HEK293 (cell line): ENCODE measurements around the gene CD300LG.

Experiments
- CTCF ChIA-PET: fragments of 350-600 bp; formaldehyde crosslinking; extraction: SDS; loops from one replicate; lab custom pipeline; 2021; ENCODE audit warnings: antibody characterized with exemption; lab: Yijun Ruan, JAX
- POLR2A ChIA-PET: fragments of 300-600 bp; formaldehyde crosslinking; extraction: SDS; loops from one replicate; lab custom pipeline; 2020; ENCODE audit warnings: antibody characterized with exemption, inconsistent platforms; lab: Yijun Ruan, JAX
- H3K27ac ChIP-seq: fragments of 200-500 bp; sonication (Bioruptor generic); 2 replicates; pipeline ENCODE4 v1.5.1; 2014; ENCODE audit warnings: low read depth, low read length, control low read depth, inconsistent platforms; ENCODE audit errors: extremely low read depth
- H3K36me3 ChIP-seq, 2 experiments: fragments of 200-500 bp in 1 of 2; sonication (Bioruptor generic) in 1 of 2; 1 replicate in 1 of 2; 2 replicates in 1 of 2; pipeline ENCODE4 v1.5.1; 2014 to 2017; ENCODE audit warnings: inconsistent platforms in 2 of 2, low read length in 2 of 2; ENCODE audit not compliant: control insufficient read depth in 2 of 2, insufficient read depth in 1 of 2
- H3K4me1 ChIP-seq: fragments of 200-500 bp; sonication (Bioruptor generic); 2 replicates; pipeline ENCODE4 v1.5.1; 2014; ENCODE audit warnings: mild to moderate bottlenecking, low read length, inconsistent platforms; ENCODE audit not compliant: control insufficient read depth, insufficient read depth
- H3K4me3 ChIP-seq: 2 replicates; pipeline ENCODE4 v1.5.1; 2011; ENCODE audit warnings: low read depth, mild to moderate bottlenecking, control low read depth, low read length, moderate library complexity
- H3K9me3 ChIP-seq: fragments of 200-500 bp; sonication (Bioruptor generic); 2 replicates; pipeline ENCODE4 v1.5.1; 2014; ENCODE audit warnings: low read depth, low read length, inconsistent platforms; ENCODE audit not compliant: control insufficient read depth, insufficient read depth
- ATF2 ChIP-seq: fragments of 450-650 bp; formaldehyde crosslinking; IDR thresholded peaks from 2 replicates; pipeline ENCODE4 v1.5.1; 2016; ENCODE audit warnings: missing biosample characterization, missing genetic modification characterization, low read depth
- EGR2 ChIP-seq: fragments of 450-650 bp; formaldehyde crosslinking; IDR thresholded peaks from 2 replicates; pipeline ENCODE4 v1.5.1; 2016; ENCODE audit warnings: low read depth, missing biosample characterization, missing genetic modification characterization
- FEZF1 ChIP-seq: fragments of 450-650 bp; formaldehyde crosslinking; IDR thresholded peaks from 2 replicates; pipeline ENCODE4 v1.5.1; 2016; ENCODE audit warnings: missing biosample characterization, missing genetic modification characterization
- HOXC10 ChIP-seq: sonication (generic); formaldehyde crosslinking; IDR thresholded peaks from 2 replicates; pipeline ENCODE4 v1.8.1; 2023; ENCODE audit warnings: mild to moderate bottlenecking, missing genetic modification reagents
- MZF1 ChIP-seq: fragments of 450-650 bp; formaldehyde crosslinking; IDR thresholded peaks from 2 replicates; pipeline ENCODE4 v1.5.1; 2017; ENCODE audit warnings: missing biosample characterization, missing genetic modification characterization, borderline replicate concordance
- OVOL3 ChIP-seq: fragments of 450-650 bp; formaldehyde crosslinking; IDR thresholded peaks from 2 replicates; pipeline ENCODE4 v1.5.1; 2016; ENCODE audit warnings: missing biosample characterization, missing genetic modification characterization
- ZBTB10 ChIP-seq: fragments of 450-650 bp; formaldehyde crosslinking; IDR thresholded peaks from 2 replicates; pipeline ENCODE4 v1.5.1; 2016; ENCODE audit warnings: missing biosample characterization, missing genetic modification characterization
- ZBTB20 ChIP-seq: fragments of 450-650 bp; formaldehyde crosslinking; IDR thresholded peaks from 2 replicates; pipeline ENCODE4 v1.5.1; 2016; ENCODE audit warnings: missing biosample characterization, missing genetic modification characterization
- ZEB2 ChIP-seq: fragments of 450-650 bp; formaldehyde crosslinking; IDR thresholded peaks from 2 replicates; pipeline ENCODE4 v1.5.1; 2016; ENCODE audit warnings: missing biosample characterization, missing genetic modification characterization
- ZFP41 ChIP-seq: fragments of 450-650 bp; formaldehyde crosslinking; IDR thresholded peaks from 2 replicates; pipeline ENCODE4 v1.5.1; 2016; ENCODE audit warnings: missing biosample characterization, missing genetic modification characterization, borderline replicate concordance
- ZIC2 ChIP-seq: fragments of 450-650 bp; formaldehyde crosslinking; IDR thresholded peaks from 2 replicates; pipeline ENCODE4 v1.5.1; 2016; ENCODE audit warnings: missing biosample characterization, missing genetic modification characterization
- ZNF112 ChIP-seq: fragments of 450-650 bp; formaldehyde crosslinking; IDR thresholded peaks from 2 replicates; pipeline ENCODE4 v1.5.0; 2017; ENCODE audit warnings: missing biosample characterization, missing genetic modification characterization
- ZNF16 ChIP-seq: fragments of 450-650 bp; formaldehyde crosslinking; IDR thresholded peaks from 2 replicates; pipeline ENCODE4 v1.5.1; 2016; ENCODE audit warnings: low read depth, missing biosample characterization, missing genetic modification characterization
- ZNF221 ChIP-seq: fragments of 450-650 bp; formaldehyde crosslinking; IDR thresholded peaks from 2 replicates; pipeline ENCODE4 v1.5.1; 2017; ENCODE audit warnings: missing biosample characterization, missing genetic modification characterization, borderline replicate concordance
- ZNF248 ChIP-seq: fragments of 450-650 bp; formaldehyde crosslinking; IDR thresholded peaks from 2 replicates; pipeline ENCODE4 v1.5.1; 2017; ENCODE audit warnings: missing biosample characterization, missing genetic modification characterization
- ZNF335 ChIP-seq: fragments of 450-650 bp; formaldehyde crosslinking; conservative IDR thresholded peaks from 2 replicates; pipeline ENCODE4 v1.5.1; 2016; ENCODE audit warnings: missing biosample characterization, missing genetic modification characterization
- ZNF341 ChIP-seq: fragments of 450-650 bp; formaldehyde crosslinking; IDR thresholded peaks from 2 replicates; pipeline ENCODE4; 2016; ENCODE audit warnings: low read depth, missing biosample characterization, missing genetic modification characterization
- ZNF354C ChIP-seq: fragments of 450-650 bp; formaldehyde crosslinking; IDR thresholded peaks from 2 replicates; pipeline ENCODE4 v1.5.1; 2016; ENCODE audit warnings: missing biosample characterization, missing genetic modification characterization, low read depth, borderline replicate concordance
- ZNF561 ChIP-seq: fragments of 450-650 bp; IDR thresholded peaks from 2 replicates; pipeline ENCODE4 v1.5.1; 2018; ENCODE audit warnings: missing biosample characterization, missing genetic modification characterization, borderline replicate concordance
- ZNF621 ChIP-seq: fragments of 450-650 bp; formaldehyde crosslinking; IDR thresholded peaks from 2 replicates; pipeline ENCODE4 v1.5.1; 2017; ENCODE audit warnings: missing biosample characterization, missing genetic modification characterization
- ZNF654 ChIP-seq: fragments of 450-650 bp; formaldehyde crosslinking; IDR thresholded peaks from 2 replicates; pipeline ENCODE4 v1.5.1; 2016; ENCODE audit warnings: low read depth, missing biosample characterization, missing genetic modification characterization
- ZNF701 ChIP-seq: fragments of 450-650 bp; formaldehyde crosslinking; IDR thresholded peaks from 2 replicates; pipeline ENCODE4 v1.5.1; 2016; ENCODE audit warnings: missing biosample characterization, missing genetic modification characterization
- ZNF830 ChIP-seq: fragments of 450-650 bp; IDR thresholded peaks from 2 replicates; pipeline ENCODE4 v1.5.0; 2018; ENCODE audit warnings: missing biosample characterization, missing genetic modification characterization, low read depth, mild to moderate bottlenecking, moderate library complexity
- TF ChIP-seq, protein P1 (sequence below): fragments of 450-650 bp; formaldehyde crosslinking; IDR thresholded peaks from 2 replicates; pipeline ENCODE4 v1.5.1; 2016; ENCODE audit warnings: missing biosample characterization, missing genetic modification characterization
- TF ChIP-seq, protein P2 (sequence below): fragments of 450-650 bp; formaldehyde crosslinking; IDR thresholded peaks from 2 replicates; pipeline ENCODE4 v1.5.1; 2017; ENCODE audit warnings: missing biosample characterization, missing genetic modification characterization

The CD300LG gene

GRCh38 chr17:43809121-43809520 is 37.9 kb upstream of the CD300LG start:
- H3K27ac ChIP-seq, result no peak overlapping the region
- ChIA-PET POLR2A (interaction anchor here (0.6 to 1.1 kb wide), 2 partner anchors 8 to 228 kb away, joined by 3 to 8 read pairs; no protein-coding TSS in a partner anchor), CTCF (interaction anchor here (1.1 to 1.6 kb wide), 2 partner anchors 9 to 43 kb away, joined by 3 read pairs; no protein-coding TSS in a partner anchor)
- no peaks in the 10 kb centered on the region for H3K9me3 ChIP-seq
- H3K4me1 ChIP-seq, result no peaks in the 10 kb centered on the region
- no peak overlapping the region for H3K4me3 ChIP-seq
- no peak for TF ChIP-seq ZBTB10
- TF ChIP-seq ZNF335 (tag by site-specific recombination), result no peak
- no peak for TF ChIP-seq HOXC10 (CRISPR knock-in tag)
- no peak for TF ChIP-seq MZF1 (tag by site-specific recombination)
- no peak for TF ChIP-seq ZBTB20 (tag by site-specific recombination)
- no peak for TF ChIP-seq ZNF561
- no peak for TF ChIP-seq ZNF654 (tag by site-specific recombination)
- no peak for TF ChIP-seq ZNF354C (tag by site-specific recombination)
- TF ChIP-seq ZNF830 (tag by site-specific recombination), result no peak
- no peak for TF ChIP-seq ATF2 (tag by site-specific recombination)
- TF ChIP-seq OVOL3 (tag by site-specific recombination), result no peak
- no peak for TF ChIP-seq ZNF248 (tag by site-specific recombination)
- TF ChIP-seq, protein P1, sequence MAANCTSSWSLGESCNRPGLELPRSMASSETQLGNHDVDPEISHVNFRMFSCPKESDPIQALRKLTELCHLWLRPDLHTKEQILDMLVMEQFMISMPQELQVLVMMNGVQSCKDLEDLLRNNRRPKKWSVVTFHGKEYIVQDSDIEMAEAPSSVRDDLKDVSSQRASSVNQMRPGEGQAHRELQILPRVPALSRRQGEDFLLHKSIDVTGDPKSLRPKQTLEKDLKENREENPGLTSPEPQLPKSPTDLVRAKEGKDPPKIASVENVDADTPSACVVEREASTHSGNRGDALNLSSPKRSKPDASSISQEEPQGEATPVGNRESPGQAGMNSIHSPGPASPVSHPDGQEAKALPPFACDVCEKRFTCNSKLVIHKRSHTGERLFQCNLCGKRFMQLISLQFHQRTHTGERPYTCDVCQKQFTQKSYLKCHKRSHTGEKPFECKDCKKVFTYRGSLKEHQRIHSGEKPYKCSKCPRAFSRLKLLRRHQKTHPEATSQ (tag by site-specific recombination), result no peak
- no peak for TF ChIP-seq ZFP41 (tag by site-specific recombination)
- no peak for TF ChIP-seq ZNF16 (tag by site-specific recombination)
- TF ChIP-seq EGR2, result no peak
- no peak for TF ChIP-seq ZNF221 (tag by site-specific recombination)
- H3K36me3 ChIP-seq, result peaks cover 15 to 49% of the 10 kb centered on the region in 2 experiments

DNA sequence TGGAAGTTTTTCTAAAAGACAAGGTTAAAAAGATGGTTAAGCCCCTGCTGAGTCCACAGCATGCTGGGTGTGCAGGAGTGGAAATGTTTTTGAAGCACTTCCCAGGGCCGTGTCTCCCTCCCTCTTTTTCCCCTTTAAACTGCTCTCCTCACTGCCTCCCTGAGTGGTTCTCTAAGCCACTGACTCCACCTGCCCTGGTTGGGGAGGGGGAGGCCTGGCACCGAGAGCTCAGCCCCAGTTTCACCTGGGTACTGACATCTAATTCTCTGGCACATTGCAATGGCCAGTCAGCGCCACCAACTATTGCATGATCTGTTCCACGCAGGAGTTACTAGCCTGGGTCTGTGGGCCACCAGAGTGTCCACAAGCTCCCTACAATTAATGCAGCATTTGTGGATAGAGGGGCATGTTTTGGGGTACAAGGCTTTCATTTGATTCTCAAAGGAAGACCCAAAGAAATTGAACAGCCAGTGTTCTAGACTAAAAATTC is 36.7 kb upstream of the CD300LG start:
- CTCF ChIA-PET, result interaction anchor here (0.6 to 2.0 kb wide), 6 partner anchors 16 to 68 kb away, joined by 3 to 10 read pairs (median 4); no protein-coding TSS in a partner anchor
- H3K27ac ChIP-seq, result no peak overlapping the region
- POLR2A ChIA-PET, result no interaction called here
- no peak overlapping the region for H3K4me3 ChIP-seq
- peaks cover 18 to 57% of the 10 kb centered on the region in 2 experiments for H3K36me3 ChIP-seq
- H3K9me3 ChIP-seq, result no peaks in the 10 kb centered on the region
- TF ChIP-seq ZNF701 (no peak), ZNF112 (tag by site-specific recombination) (no peak), ZNF341 (tag by site-specific recombination) (peak; percentile 27; the same call in 1 of the 2 replicates), ZIC2 (tag by site-specific recombination) (no peak), ZNF621 (tag by site-specific recombination) (no peak), ZEB2 (tag by site-specific recombination) (no peak), FEZF1 (no peak)
- TF ChIP-seq, protein P2, sequence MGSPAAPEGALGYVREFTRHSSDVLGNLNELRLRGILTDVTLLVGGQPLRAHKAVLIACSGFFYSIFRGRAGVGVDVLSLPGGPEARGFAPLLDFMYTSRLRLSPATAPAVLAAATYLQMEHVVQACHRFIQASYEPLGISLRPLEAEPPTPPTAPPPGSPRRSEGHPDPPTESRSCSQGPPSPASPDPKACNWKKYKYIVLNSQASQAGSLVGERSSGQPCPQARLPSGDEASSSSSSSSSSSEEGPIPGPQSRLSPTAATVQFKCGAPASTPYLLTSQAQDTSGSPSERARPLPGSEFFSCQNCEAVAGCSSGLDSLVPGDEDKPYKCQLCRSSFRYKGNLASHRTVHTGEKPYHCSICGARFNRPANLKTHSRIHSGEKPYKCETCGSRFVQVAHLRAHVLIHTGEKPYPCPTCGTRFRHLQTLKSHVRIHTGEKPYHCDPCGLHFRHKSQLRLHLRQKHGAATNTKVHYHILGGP, result no peak
- H3K4me1 ChIP-seq, result no peaks in the 10 kb centered on the region
